Endothelial cell of umbilical vein (primary cell): Measurements from ENCODE around the gene CPD. TPM values are rescaled to one million over a fixed set of nuclear protein-coding genes. Genes with fewer than 3 reads are reported as not detected.

Experiments
- BruUV-seq: library from RNA; stranded (reverse); fragments of 400-500 nt; replicated peaks from 2 replicates; lab custom pipeline; 2021; lab: Mats Ljungman, UMichigan
- CTCF ChIA-PET: fragments of 300-600, 350-600 bp; sonication (Branson Sonifier 250); formaldehyde crosslinking; loops from one replicate; lab custom pipeline; 2021; ENCODE audit warnings: antibody characterized with exemption, inconsistent platforms; lab: Charles Lee
- POLR2A ChIA-PET: fragments of 300-600, 350-600 bp; sonication (Branson Sonifier 250); formaldehyde crosslinking; loops from one replicate; lab custom pipeline; 2021; ENCODE audit warnings: antibody characterized with exemption, inconsistent platforms; lab: Charles Lee
- DNase-seq: peaks from one replicate; pipeline ENCODE4 v3.0.0-alpha.2; 2011; ENCODE audit warnings: low read depth, low spot score
- FAIRE-seq: peaks from 2 replicates; lab custom pipeline; 2011; peaks lifted over from hg19 to GRCh38; lab: Jason Lieb, UNC
- H2AFZ ChIP-seq: 2 replicates; pipeline ENCODE4 v1.6.0; 2012; ENCODE audit warnings: low read depth, low read length, control low read depth, inconsistent platforms
- H3K27ac ChIP-seq: 2 replicates; pipeline ENCODE4 v1.5.1; 2011; ENCODE audit warnings: low read depth, mild to moderate bottlenecking, control low read depth, low read length, moderate library complexity; ENCODE audit not compliant: insufficient read depth
- H3K27me3 ChIP-seq, 2 experiments: 2 replicates each; pipeline versions ENCODE4 v1.6.0 to v1.6.1; 2011; ENCODE audit warnings: low read length in 2 of 2, mixed read lengths in 1 of 2; ENCODE audit not compliant: control insufficient read depth in 2 of 2, insufficient read depth in 2 of 2
- H3K36me3 ChIP-seq, 2 experiments: 2 replicates in 1 of 2; 3 replicates in 1 of 2; pipeline ENCODE4 v1.5.1; 2011; ENCODE audit warnings: low read length in 2 of 2, mild to moderate bottlenecking in 1 of 2, moderate library complexity in 1 of 2; ENCODE audit not compliant: control insufficient read depth in 2 of 2, insufficient read depth in 2 of 2; ENCODE audit errors: extremely low read depth in 1 of 2
- H3K4me1 ChIP-seq: 3 replicates; pipeline ENCODE4 v1.5.1; 2011; ENCODE audit warnings: mild to moderate bottlenecking, low read length; ENCODE audit not compliant: control insufficient read depth, insufficient read depth; ENCODE audit errors: extremely low read depth
- H3K4me2 ChIP-seq: 2 replicates; pipeline ENCODE4 v1.6.1; 2011; ENCODE audit warnings: low read length, control low read depth, mixed read lengths; ENCODE audit not compliant: insufficient read depth
- H3K4me3 ChIP-seq, 3 experiments: fragments of 200-600 bp in 1 of 3; sonication (generic), shearing (Covaris generic) in 1 of 3; replicated peaks in 1 of 3; 2 replicates each; pipeline ENCODE4 v1.5.1; 2011 to 2016; ENCODE audit warnings: control low read depth in 3 of 3, low read length in 3 of 3, mild to moderate bottlenecking in 2 of 3, inconsistent platforms in 1 of 3, low read depth in 1 of 3, moderate library complexity in 1 of 3; ENCODE audit not compliant: insufficient read depth in 1 of 3
- H3K79me2 ChIP-seq: 2 replicates; pipeline ENCODE4 v1.6.0; 2012; ENCODE audit warnings: low read length, inconsistent platforms; ENCODE audit not compliant: control insufficient read depth, insufficient read depth
- H3K9ac ChIP-seq: replicated peaks from 2 replicates; pipeline ENCODE3; 2011; ENCODE audit warnings: low read length, control low read depth; ENCODE audit not compliant: insufficient read depth; ENCODE audit errors: extremely low read depth
- H3K9me1 ChIP-seq: replicated peaks from 3 replicates; pipeline ENCODE4 v1.6.0; 2011; ENCODE audit warnings: mild to moderate bottlenecking, low read length; ENCODE audit not compliant: control insufficient read depth, insufficient read depth; ENCODE audit errors: extremely low read depth
- H3K9me3 ChIP-seq: replicated peaks from 2 replicates; pipeline ENCODE4 v1.5.1; 2012; ENCODE audit warnings: low read length, inconsistent platforms; ENCODE audit not compliant: control insufficient read depth, insufficient read depth
- H4K20me1 ChIP-seq: replicated peaks from 2 replicates; pipeline ENCODE3; 2011; ENCODE audit warnings: mild to moderate bottlenecking, low read length; ENCODE audit not compliant: control insufficient read depth, insufficient read depth; ENCODE audit errors: extremely low read depth
- CTCF ChIP-seq, 2 donors: IDR thresholded peaks; 1 replicate in 1 of 2; 2 replicates in 1 of 2; pipeline ENCODE4 v1.5.1; 2011; ENCODE audit warnings: low read length in 2 of 2, mild to moderate bottlenecking in 2 of 2, moderate library complexity in 2 of 2, control low read depth in 1 of 2, inconsistent platforms in 1 of 2, low read depth in 1 of 2; ENCODE audit not compliant: insufficient read depth in 1 of 2; ENCODE audit errors: extremely low read depth in 1 of 2
- EZH2 ChIP-seq: IDR thresholded peaks from 2 replicates; pipeline ENCODE4 v1.6.1; 2012; ENCODE audit warnings: borderline replicate concordance, low read depth, mild to moderate bottlenecking, moderate library complexity, low read length, inconsistent platforms; ENCODE audit not compliant: severe bottlenecking
- FOS ChIP-seq: IDR thresholded peaks from 2 replicates; pipeline ENCODE4 v1.6.1; 2011; ENCODE audit warnings: mild to moderate bottlenecking, low read length, moderate library complexity, borderline replicate concordance; ENCODE audit not compliant: insufficient read depth
- dilution Hi-C: fragments of 300-500 bp; cut with MboI; formaldehyde crosslinking; loops from one replicate; pipeline ENCODE4 v1.15.0; 2019; ENCODE audit warnings: low sequenced_read_pairs; ENCODE audit not compliant: extremely low pct_ligation_motif_present
- intact Hi-C: fragments of 100-400 bp; cut with micrococcal nuclease; formaldehyde crosslinking; loops from one replicate; pipeline ENCODE4 v1.10.0; 2022
- polyA plus RNA-seq, 4 experiments: library from polyadenylated mRNA; depleted of rRNA in 3 of 4; stranded (reverse) in 3 of 4; unstranded in 1 of 4; fragments of >200 nt; gene quantifications; 2 replicates each; pipeline versions ENCODE4 v1.2.1 to v1.2.3, GENCODE V29; 2011 to 2012; ENCODE audit warnings: missing spikeins in 1 of 4
- total RNA-seq: library from RNA; stranded (reverse); gene quantifications from 2 replicates; pipeline ENCODE4 v1.2.3, GENCODE V29; 2021

The CPD gene
- total and polyA plus RNA-seq, 2 donors (not counting 3 experiments of a cell fraction or from before 2014, with no cell fraction given): 18.3 to 63.6 TPM

GRCh38 chr17:30334421-30334820 is 44.3 kb upstream of the CPD start:
- Histone ChIP-seq H4K20me1 (no peaks in the 10 kb centered on the region), H3K36me3 (no peaks in the 10 kb centered on the region), H3K9ac (no peak overlapping the region), H3K9me1 (no peaks in the 10 kb centered on the region), H3K4me1 (no peaks in the 10 kb centered on the region), H3K4me3 (no peak overlapping the region), H3K27me3 (no peaks in the 10 kb centered on the region), H3K4me2 (no peak overlapping the region), H3K79me2 (no peaks in the 10 kb centered on the region), H3K9me3 (no peaks in the 10 kb centered on the region), H2AFZ (no peak overlapping the region), H3K27ac (no peak overlapping the region)
- no peak for FAIRE-seq
- ChIA-PET POLR2A (no interaction called here), CTCF (interaction anchor here (1.1 to 3.0 kb wide), 10 partner anchors 8 to 241 kb away, joined by 3 to 93 read pairs (median 4); partner anchors contain the start of gene BLMH)
- intact Hi-C loops: no loop called here
- TF ChIP-seq FOS: no peak
- no peak for DNase-seq
- dilution Hi-C loops: no loop called here
- no TSS peak for BruUV-seq

- CTCF ChIA-PET: interaction anchor here (0.6 to 3.0 kb wide), 40 partner anchors 8 to 544 kb away, joined by 3 to 93 read pairs (median 4); partner anchors contain the start of genes BLMH and GOSR1
- Histone ChIP-seq H3K79me2 (no peaks in the 10 kb centered on the region), H3K9me1 (no peaks in the 10 kb centered on the region), H3K27ac (no peak overlapping the region), H3K27me3 (no peaks in the 10 kb centered on the region), H3K4me1 (peaks cover 18% of the 10 kb centered on the region), H3K4me2 (no peak overlapping the region), H3K4me3 (no peak overlapping the region), H3K9me3 (no peaks in the 10 kb centered on the region), H4K20me1 (no peaks in the 10 kb centered on the region), H3K36me3 (no peaks in the 10 kb centered on the region), H3K9ac (no peak overlapping the region), H2AFZ (no peak overlapping the region)
- dilution Hi-C loops (no loop called here), intact Hi-C loops (loop anchor here (1.0 to 2.0 kb wide), 3 partner anchors 44 to 232 kb away; no protein-coding TSS in a partner anchor)
- POLR2A ChIA-PET: interaction anchor here (0.5 to 1.1 kb wide), 2 partner anchors 10 to 45 kb away, joined by 3 read pairs; partner anchors contain the start of gene BLMH
- BruUV-seq: no TSS peak
- FAIRE-seq (peak; percentile 73), DNase-seq (peak; percentile 64)
- TF ChIP-seq CTCF (IDR thresholded peaks at IDR 0.05; ENCODE audit: extremely low read depth in 1 of 2, insufficient read depth in 1 of 2, low read depth in 1 of 2, low read length in 2 of 2) (peak; percentile 42 to 56), EZH2 (no peak)
Measured at GRCh38 chr17:30336369-30337171, 42.2 kb upstream of the CPD start.
